WTC11 (cell line): Measurements from ENCODE around the gene GPC5. TPM values are rescaled to one million over a fixed set of nuclear protein-coding genes. Genes with fewer than 3 reads are reported as not detected.

ENCODE experiments used
- ATAC-seq: fragments of 200-7000 bp; cut with Tn5 transposase; 2 replicates; pipeline ENCODE4 v1.10.0; 2021; ENCODE audit warnings: mild to moderate bottlenecking, moderate library complexity
- CTCF ChIA-PET: fragments of 300-600 bp; sonication (Branson Sonifier 250); formaldehyde crosslinking; loops from one replicate; lab custom pipeline; 2021; ENCODE audit warnings: antibody characterized with exemption; lab: Charles Lee
- POLR2A ChIA-PET: fragments of 350-600 bp; sonication (Branson Sonifier 250); formaldehyde crosslinking; loops from one replicate; lab custom pipeline; 2021; ENCODE audit warnings: antibody characterized with exemption; lab: Charles Lee
- DNase-seq: peaks from one replicate; pipeline ENCODE4 v3.0.0; 2021; ENCODE audit warnings: low spot score
- H3K27ac Mint-ChIP-seq: 2 replicates; pipeline ENCODE4 v1.8.0; 2021; ENCODE audit warnings: mixed read lengths
- H3K27me3 Mint-ChIP-seq: 2 replicates; pipeline ENCODE4 v1.8.0; 2021; ENCODE audit warnings: low read depth, mild to moderate bottlenecking, moderate library complexity, mixed read lengths
- H3K36me3 Mint-ChIP-seq: 2 replicates; pipeline ENCODE4 v1.8.0; 2021; ENCODE audit warnings: mixed read lengths
- H3K4me1 Mint-ChIP-seq: 2 replicates; pipeline ENCODE4 v1.8.0; 2022; ENCODE audit warnings: mixed read lengths
- H3K4me3 Mint-ChIP-seq: 2 replicates; pipeline ENCODE4 v1.8.0; 2021; ENCODE audit warnings: mild to moderate bottlenecking, moderate library complexity, mixed read lengths
- H3K9me3 Mint-ChIP-seq: 2 replicates; pipeline ENCODE4 v1.8.0; 2021; ENCODE audit warnings: mixed read lengths
- ARID4B ChIP-seq: sonication (generic); formaldehyde crosslinking; IDR thresholded peaks from 2 replicates; pipeline ENCODE4 v1.8.0; 2023; ENCODE audit warnings: missing genetic modification reagents, mild to moderate bottlenecking, borderline replicate concordance
- CREM ChIP-seq: sonication (generic); formaldehyde crosslinking; IDR thresholded peaks from 2 replicates; pipeline ENCODE4 v1.8.1; 2022; ENCODE audit warnings: mild to moderate bottlenecking, missing genetic modification reagents, moderate library complexity
- E2F4 ChIP-seq: sonication (generic); formaldehyde crosslinking; IDR thresholded peaks from 2 replicates; pipeline ENCODE4 v1.8.1; 2022; ENCODE audit warnings: low read depth, mild to moderate bottlenecking, moderate library complexity, missing genetic modification reagents, borderline replicate concordance
- EMX1 ChIP-seq: fragments of 250-450 bp; sonication (Bioruptor Pico); IDR thresholded peaks from 2 replicates; pipeline ENCODE4 v1.8.0; 2021; ENCODE audit warnings: mild to moderate bottlenecking
- FOXK1 ChIP-seq: sonication (generic); formaldehyde crosslinking; IDR thresholded peaks from 2 replicates; pipeline ENCODE4 v1.8.0; 2022; ENCODE audit warnings: mild to moderate bottlenecking, moderate library complexity, missing genetic modification reagents
- JUN ChIP-seq: sonication (generic); formaldehyde crosslinking; IDR thresholded peaks from 2 replicates; pipeline ENCODE4 v1.8.0; 2023; ENCODE audit warnings: mild to moderate bottlenecking, missing genetic modification reagents
- NFE2L1 ChIP-seq: sonication (generic); formaldehyde crosslinking; IDR thresholded peaks from 2 replicates; pipeline ENCODE4 v1.8.1; 2023; ENCODE audit warnings: missing genetic modification reagents
- NFYB ChIP-seq: sonication (generic); formaldehyde crosslinking; conservative IDR thresholded peaks from 2 replicates; pipeline ENCODE4 v1.8.0; 2022; ENCODE audit warnings: low read depth, missing genetic modification reagents
- NR1H2 ChIP-seq: sonication (generic); formaldehyde crosslinking; IDR thresholded peaks from 2 replicates; pipeline ENCODE4 v1.9.0; 2021; ENCODE audit warnings: mild to moderate bottlenecking, moderate library complexity, missing genetic modification reagents
- PRRX2 ChIP-seq: fragments of 250-450 bp; sonication (Bioruptor Pico); IDR thresholded peaks from 2 replicates; pipeline ENCODE4 v1.8.0; 2021; ENCODE audit warnings: mild to moderate bottlenecking
- USF2 ChIP-seq: sonication (generic); formaldehyde crosslinking; IDR thresholded peaks from 2 replicates; pipeline ENCODE4 v1.8.1; 2023; ENCODE audit warnings: mild to moderate bottlenecking, missing genetic modification reagents, moderate library complexity
- ZNF423 ChIP-seq: fragments of 250-450 bp; sonication (Bioruptor Pico); IDR thresholded peaks from 2 replicates; pipeline ENCODE4 v2.1.2; 2022; ENCODE audit warnings: mild to moderate bottlenecking, moderate library complexity
- total RNA-seq: library from RNA; stranded (reverse); gene quantifications from 3 replicates; pipeline ENCODE4 v1.2.3, GENCODE V29; 2021
- TF ChIP-seq, protein P1 (sequence below): fragments of 250-450 bp; sonication (Bioruptor Pico); IDR thresholded peaks from 2 replicates; pipeline ENCODE4 v1.9.0; 2021; ENCODE audit warnings: mild to moderate bottlenecking
- TF ChIP-seq, protein P2 (sequence below): sonication (generic); formaldehyde crosslinking; IDR thresholded peaks from 2 replicates; pipeline ENCODE4 v1.8.0; 2022; ENCODE audit warnings: mild to moderate bottlenecking, missing genetic modification reagents
- TF ChIP-seq, protein P3 (sequence below): sonication (generic); formaldehyde crosslinking; IDR thresholded peaks from 2 replicates; pipeline ENCODE4 v1.8.1; 2022; ENCODE audit warnings: low read depth, missing genetic modification reagents, borderline replicate concordance

The GPC5 gene
- total RNA-seq, 1 experiment from 2014 or later, result 0.46 TPM

DNA sequence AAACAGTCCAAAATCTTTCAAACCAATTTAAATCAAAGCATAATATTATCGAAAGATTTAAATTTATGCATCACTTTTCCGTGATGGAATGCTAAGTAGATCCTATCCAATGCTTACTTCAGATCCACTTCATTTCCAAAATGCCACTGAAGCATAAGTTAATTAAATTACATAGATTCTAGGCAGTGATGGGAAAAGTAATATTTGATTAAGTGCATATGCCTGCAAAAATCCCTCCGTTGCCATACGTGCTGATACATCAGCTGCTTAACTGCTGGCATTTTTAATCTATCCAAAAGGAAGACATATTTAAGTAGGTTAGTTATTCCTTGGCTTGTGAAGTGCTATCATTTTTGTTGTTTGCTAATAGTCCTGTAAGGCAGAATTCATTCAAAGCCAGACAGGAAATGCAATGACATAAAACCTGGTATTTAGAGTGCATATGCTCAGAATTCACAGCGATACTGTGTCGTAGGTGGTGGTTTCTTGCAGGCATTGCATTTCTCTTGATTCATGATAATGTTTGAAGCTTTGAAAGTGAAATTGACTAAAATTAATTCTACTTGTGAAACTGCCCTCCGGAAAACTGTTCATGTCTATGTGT, 1089.9 kb downstream of the GPC5 start:
- ChIA-PET CTCF (no interaction called here), POLR2A (no interaction called here)
- Mint-ChIP-seq H3K27me3 (no peaks in the 10 kb centered on the region), H3K4me3 (no peak overlapping the region), H3K9me3 (no peaks in the 10 kb centered on the region), H3K27ac (no peak overlapping the region), H3K4me1 (peaks cover 7% of the 10 kb centered on the region), H3K36me3 (no peaks in the 10 kb centered on the region)
- no peak for ATAC-seq
- no peak for DNase-seq
- no peak for TF ChIP-seq JUN
- TF ChIP-seq FOXK1, result no peak
- TF ChIP-seq, protein P1, sequence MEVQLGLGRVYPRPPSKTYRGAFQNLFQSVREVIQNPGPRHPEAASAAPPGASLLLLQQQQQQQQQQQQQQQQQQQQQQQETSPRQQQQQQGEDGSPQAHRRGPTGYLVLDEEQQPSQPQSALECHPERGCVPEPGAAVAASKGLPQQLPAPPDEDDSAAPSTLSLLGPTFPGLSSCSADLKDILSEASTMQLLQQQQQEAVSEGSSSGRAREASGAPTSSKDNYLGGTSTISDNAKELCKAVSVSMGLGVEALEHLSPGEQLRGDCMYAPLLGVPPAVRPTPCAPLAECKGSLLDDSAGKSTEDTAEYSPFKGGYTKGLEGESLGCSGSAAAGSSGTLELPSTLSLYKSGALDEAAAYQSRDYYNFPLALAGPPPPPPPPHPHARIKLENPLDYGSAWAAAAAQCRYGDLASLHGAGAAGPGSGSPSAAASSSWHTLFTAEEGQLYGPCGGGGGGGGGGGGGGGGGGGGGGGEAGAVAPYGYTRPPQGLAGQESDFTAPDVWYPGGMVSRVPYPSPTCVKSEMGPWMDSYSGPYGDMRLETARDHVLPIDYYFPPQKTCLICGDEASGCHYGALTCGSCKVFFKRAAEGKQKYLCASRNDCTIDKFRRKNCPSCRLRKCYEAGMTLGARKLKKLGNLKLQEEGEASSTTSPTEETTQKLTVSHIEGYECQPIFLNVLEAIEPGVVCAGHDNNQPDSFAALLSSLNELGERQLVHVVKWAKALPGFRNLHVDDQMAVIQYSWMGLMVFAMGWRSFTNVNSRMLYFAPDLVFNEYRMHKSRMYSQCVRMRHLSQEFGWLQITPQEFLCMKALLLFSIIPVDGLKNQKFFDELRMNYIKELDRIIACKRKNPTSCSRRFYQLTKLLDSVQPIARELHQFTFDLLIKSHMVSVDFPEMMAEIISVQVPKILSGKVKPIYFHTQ (CRISPR knock-in tag), result no peak
- TF ChIP-seq, protein P2, sequence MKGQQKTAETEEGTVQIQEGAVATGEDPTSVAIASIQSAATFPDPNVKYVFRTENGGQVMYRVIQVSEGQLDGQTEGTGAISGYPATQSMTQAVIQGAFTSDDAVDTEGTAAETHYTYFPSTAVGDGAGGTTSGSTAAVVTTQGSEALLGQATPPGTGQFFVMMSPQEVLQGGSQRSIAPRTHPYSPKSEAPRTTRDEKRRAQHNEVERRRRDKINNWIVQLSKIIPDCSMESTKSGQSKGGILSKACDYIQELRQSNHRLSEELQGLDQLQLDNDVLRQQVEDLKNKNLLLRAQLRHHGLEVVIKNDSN (CRISPR knock-in tag), result no peak
- no peak for TF ChIP-seq ZNF423
- no peak for TF ChIP-seq NR1H2 (CRISPR knock-in tag)

GRCh38 chr13:92491839-92492238, 1093.4 kb downstream of the GPC5 start:
- Mint-ChIP-seq H3K9me3 (no peaks in the 10 kb centered on the region), H3K27me3 (peaks cover 6% of the 10 kb centered on the region), H3K4me1 (peaks cover 13% of the 10 kb centered on the region), H3K36me3 (no peaks in the 10 kb centered on the region), H3K4me3 (no peak overlapping the region), H3K27ac (no peak overlapping the region)
- ATAC-seq (no peak), DNase-seq (no peak)
- ChIA-PET CTCF (no interaction called here), POLR2A (no interaction called here)
- TF ChIP-seq USF2 (CRISPR knock-in tag) (no peak), EMX1 (CRISPR knock-in tag) (no peak), CREM (no peak), PRRX2 (CRISPR knock-in tag) (no peak)

GRCh38 chr13:92494915-92495314, 1096.5 kb downstream of the GPC5 start:
- Mint-ChIP-seq H3K4me1 (peaks cover 22% of the 10 kb centered on the region), H3K9me3 (0 out of 2 replicates have a peak, but pooled peaks cover 3% of the 10 kb centered on the region), H3K36me3 (no peaks in the 10 kb centered on the region)
- ATAC-seq, result no peak
- CTCF ChIA-PET, result no interaction called here
- DNase-seq, result no peak
- TF ChIP-seq, protein P3, sequence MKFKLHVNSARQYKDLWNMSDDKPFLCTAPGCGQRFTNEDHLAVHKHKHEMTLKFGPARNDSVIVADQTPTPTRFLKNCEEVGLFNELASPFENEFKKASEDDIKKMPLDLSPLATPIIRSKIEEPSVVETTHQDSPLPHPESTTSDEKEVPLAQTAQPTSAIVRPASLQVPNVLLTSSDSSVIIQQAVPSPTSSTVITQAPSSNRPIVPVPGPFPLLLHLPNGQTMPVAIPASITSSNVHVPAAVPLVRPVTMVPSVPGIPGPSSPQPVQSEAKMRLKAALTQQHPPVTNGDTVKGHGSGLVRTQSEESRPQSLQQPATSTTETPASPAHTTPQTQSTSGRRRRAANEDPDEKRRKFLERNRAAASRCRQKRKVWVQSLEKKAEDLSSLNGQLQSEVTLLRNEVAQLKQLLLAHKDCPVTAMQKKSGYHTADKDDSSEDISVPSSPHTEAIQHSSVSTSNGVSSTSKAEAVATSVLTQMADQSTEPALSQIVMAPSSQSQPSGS (CRISPR knock-in tag), result no peak
- TF ChIP-seq ARID4B (CRISPR knock-in tag) (no peak), NFYB (CRISPR knock-in tag) (no peak), NFE2L1 (no peak), E2F4 (CRISPR knock-in tag) (no peak)
- TF ChIP-seq, all 79 proteins: peak for 0
- POLR2A ChIA-PET, result no interaction called here
- H3K4me3 Mint-ChIP-seq, result no peak overlapping the region
- peaks cover 37% of the 10 kb centered on the region for H3K27me3 Mint-ChIP-seq
- H3K27ac Mint-ChIP-seq, result no peak overlapping the region
